Sciatic nerve (tissue), 2 donors: ENCODE measurements around the gene CEP83. TPM values are rescaled to one million over a fixed set of nuclear protein-coding genes. Genes with fewer than 3 reads are reported as not detected.

ENCODE experiments used
- ATAC-seq: fragments of 200-7000 bp; cut with Tn5 transposase; one replicate; pipeline ENCODE4 v1.9.1; 2020; ENCODE audit warnings: mild to moderate bottlenecking, moderate library complexity
- DNase-seq: peaks from one replicate; pipeline ENCODE4 v3.0.0-alpha.2; 2020; ENCODE audit warnings: low spot score
- intact Hi-C: fragments of 100-400 bp; cut with DNase I; formaldehyde crosslinking; loops from one replicate; pipeline ENCODE4 v1.14.2; 2022
- total RNA-seq: library from RNA; stranded (reverse); fragmentation: NEBNext Ultra II Directional; extraction: Animal tissue kit (Norgen Biotek cat#: 25700); gene quantifications from one replicate; pipeline ENCODE4 v1.2.1, GENCODE V29; 2021
- donor health status: DM: no; HTN: no; CAD: no.
- donor health status: DM: no; HTN: no; CAD: no.

CEP83 gene
- total RNA-seq, 1 donor from 2014 or later, result 17.6 TPM

DNA sequence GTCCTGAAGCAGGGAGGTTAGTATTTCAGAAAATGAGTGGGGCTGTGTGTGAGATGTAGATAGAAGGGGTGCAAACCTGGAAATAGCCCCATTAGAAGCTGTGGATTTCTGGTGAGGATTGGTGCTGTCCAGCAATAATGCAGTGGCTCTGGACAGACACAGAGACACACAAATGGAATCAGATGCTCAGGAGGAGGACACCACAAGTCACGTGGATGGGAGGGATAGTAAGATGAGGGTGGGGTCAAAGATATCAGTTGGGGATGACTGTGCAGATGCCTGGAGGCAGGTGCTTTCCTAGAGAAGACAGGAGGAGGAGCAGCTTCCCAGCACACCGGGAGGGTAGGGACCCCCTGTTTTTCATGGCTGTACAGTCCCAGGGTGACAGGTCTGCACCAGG is 174.8 kb downstream of the CEP83 start:
- no peak for DNase-seq
- no peak for ATAC-seq
- intact Hi-C loops, result no loop called here

GRCh38 chr12:94284046-94284445 is 175.6 kb downstream of the CEP83 start:
- intact Hi-C loops, result no loop called here
- no peak for ATAC-seq

DNA sequence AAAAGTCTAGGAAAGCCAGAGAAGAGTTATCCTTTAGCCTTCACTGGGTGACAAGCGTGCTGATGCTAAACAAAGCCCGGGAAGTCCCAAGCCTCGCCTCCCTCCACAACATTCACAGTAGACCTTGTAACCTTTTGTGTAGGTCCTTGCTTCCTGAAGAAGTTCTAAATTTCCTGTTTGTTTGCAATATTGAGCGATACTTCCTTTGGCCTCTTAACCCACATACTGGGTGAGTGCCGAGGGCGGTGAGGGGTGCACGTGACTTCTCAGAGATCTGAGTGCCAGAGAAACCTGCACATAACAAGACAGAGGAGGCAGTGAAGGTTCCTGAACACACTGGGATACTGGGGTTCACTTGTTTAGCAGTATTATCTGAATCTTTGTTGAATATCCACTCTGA is 177.0 kb downstream of the CEP83 start:
- intact Hi-C loops, result no loop called here

More at GRCh38 chr12:94284046-94284445, 175.6 kb downstream of the CEP83 start:
- DNase-seq, result no peak

GRCh38 chr12:94280063-94280462 is 179.6 kb downstream of the CEP83 start:
- ATAC-seq (no peak), DNase-seq (no peak)
- intact Hi-C loops, result no loop called here

More for the DNA sequence above, 177.0 kb downstream of the CEP83 start:
- DNase-seq (no peak), ATAC-seq (peak; percentile 45)

- intact Hi-C loops, result no loop called here
- DNase-seq (no peak), ATAC-seq (peak; percentile 95)
Observed at GRCh38 chr12:94277426-94278000, 182.2 kb downstream of the CEP83 start.

DNA sequence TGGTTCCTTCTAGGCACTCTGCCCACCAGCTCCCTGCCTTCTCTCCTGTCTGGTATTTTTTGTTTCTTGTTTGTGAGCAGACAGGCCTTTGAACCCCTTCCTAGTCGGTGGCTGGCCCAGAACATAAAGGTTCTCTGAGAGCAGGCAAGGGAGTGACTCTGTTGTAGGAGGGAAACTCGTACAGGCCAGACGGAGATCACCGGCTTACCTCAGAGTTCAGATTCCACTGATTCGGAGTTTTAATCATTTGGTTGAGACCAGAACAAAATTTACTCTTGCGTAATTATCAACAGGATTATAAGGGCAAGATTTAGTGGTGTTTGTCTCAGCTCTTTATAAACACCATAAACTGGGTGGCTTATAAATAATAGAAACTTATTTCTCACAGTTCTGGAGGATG is 182.9 kb downstream of the CEP83 start:
- ATAC-seq, result peak; percentile 73
- DNase-seq, result no peak
- intact Hi-C loops, result no loop called here

GRCh38 chr12:94273272-94273671 is 186.4 kb downstream of the CEP83 start:
- ATAC-seq, result no peak
- intact Hi-C loops, result no loop called here
- DNase-seq, result no peak

GRCh38 chr12:94272280-94272679 is 187.4 kb downstream of the CEP83 start:
- ATAC-seq, result no peak
- intact Hi-C loops, result no loop called here
- DNase-seq, result no peak

- DNase-seq (no peak), ATAC-seq (no peak)
- intact Hi-C loops, result no loop called here
Observed at GRCh38 chr12:94271351-94271750, 188.3 kb downstream of the CEP83 start.

DNA sequence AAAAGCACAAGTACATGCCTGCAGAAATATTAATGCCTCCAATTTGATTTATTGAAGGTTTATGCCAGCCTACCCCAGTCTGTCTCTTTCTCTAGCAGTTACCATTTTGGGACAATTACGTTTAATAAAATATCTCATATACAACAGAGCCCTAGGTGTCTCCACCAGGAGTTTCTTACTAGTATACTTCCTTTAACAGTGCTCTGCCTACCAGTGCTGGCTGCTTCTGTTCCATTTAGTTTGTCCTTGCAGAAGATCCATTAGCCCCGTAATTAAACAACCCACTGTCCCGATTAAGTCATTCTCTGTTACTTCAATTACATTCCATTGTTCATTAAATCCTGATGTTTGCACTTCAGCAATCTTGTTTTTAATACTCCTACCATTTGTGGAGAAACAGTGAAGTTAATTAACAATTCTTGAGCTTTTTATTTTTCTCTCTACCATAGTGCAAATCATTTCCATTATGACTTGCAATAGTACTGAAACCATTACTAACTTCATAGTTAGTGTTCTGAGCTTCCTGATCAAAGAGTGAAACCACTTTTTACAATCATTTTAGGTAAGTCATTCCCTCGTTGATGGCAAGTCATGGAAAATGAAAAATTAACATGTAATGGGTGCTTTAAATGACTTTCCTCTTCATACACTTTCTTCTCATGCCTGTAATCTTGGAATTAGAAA is 190.2 kb downstream of the CEP83 start:
- no peak for ATAC-seq
- intact Hi-C loops, result no loop called here

GRCh38 chr12:94267921-94268471 is 191.7 kb downstream of the CEP83 start:
- intact Hi-C loops, result no loop called here
- ATAC-seq (no peak), DNase-seq (no peak)

More for the DNA sequence above, 190.2 kb downstream of the CEP83 start:
- no peak for DNase-seq

GRCh38 chr12:94267537-94267872 is 192.2 kb downstream of the CEP83 start:
- intact Hi-C loops, result no loop called here
- ATAC-seq, result peak; percentile 57
- no peak for DNase-seq

DNA sequence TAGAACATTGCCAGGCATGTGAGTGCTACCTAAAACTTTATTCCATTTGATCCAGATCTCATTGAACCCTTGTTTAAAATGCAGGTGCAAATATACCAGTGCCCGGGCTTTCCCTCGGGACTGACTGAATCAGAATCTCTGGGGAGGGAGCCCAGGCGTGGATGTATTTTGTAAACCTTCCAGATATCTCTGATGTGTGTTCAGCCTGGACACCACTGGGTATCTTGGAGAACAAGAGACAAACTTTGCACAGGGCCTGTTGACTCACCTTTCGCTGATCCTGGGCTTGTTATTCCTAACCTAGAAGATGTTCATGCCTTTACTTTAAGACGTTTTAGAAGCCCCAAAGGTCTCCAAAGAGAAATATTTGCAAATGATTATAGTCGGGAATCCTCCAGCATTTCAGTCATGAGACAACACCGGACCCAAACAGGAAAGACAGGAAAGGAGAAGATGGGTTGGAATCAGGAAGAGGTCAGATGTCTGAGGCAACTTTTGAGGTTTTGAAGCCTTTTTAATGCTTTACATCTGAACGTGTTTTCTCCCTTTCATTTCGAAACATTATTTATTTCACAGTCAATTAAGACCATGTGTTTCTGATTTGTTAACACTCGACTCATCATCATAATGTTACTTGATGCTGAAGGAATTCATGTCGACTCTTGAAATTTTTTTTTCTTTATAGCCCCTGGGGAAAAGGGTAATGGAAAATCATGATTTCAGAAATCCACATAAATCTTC is 192.7 kb downstream of the CEP83 start:
- intact Hi-C loops, result no loop called here
- ATAC-seq (peak; percentile 74), DNase-seq (no peak)

- DNase-seq (no peak), ATAC-seq (no peak)
- intact Hi-C loops, result no loop called here
Observed at GRCh38 chr12:94265966-94266745, 193.5 kb downstream of the CEP83 start.

DNA sequence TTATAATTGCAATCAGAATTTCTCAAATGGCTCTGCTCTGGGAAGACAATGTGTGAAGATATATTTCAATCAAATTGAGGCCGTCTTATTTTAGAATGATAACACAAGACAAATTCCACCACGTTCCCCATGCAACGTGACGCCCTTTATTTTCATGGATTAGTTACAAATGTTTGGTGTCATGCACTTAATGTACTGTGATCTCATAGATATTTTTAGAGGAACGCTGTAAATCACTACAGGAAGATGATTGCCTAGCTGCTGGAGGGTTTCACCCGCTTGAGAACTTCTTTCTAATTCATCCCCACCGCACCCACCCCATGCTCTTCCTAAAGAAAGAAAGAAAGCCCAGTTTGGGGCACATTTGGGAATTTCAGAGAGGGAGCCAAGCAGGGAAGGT is 194.1 kb downstream of the CEP83 start:
- no peak for DNase-seq
- ATAC-seq, result no peak
- intact Hi-C loops, result no loop called here

GRCh38 chr12:94264736-94265485 is 194.8 kb downstream of the CEP83 start:
- intact Hi-C loops, result no loop called here
- DNase-seq (no peak), ATAC-seq (no peak)

DNA sequence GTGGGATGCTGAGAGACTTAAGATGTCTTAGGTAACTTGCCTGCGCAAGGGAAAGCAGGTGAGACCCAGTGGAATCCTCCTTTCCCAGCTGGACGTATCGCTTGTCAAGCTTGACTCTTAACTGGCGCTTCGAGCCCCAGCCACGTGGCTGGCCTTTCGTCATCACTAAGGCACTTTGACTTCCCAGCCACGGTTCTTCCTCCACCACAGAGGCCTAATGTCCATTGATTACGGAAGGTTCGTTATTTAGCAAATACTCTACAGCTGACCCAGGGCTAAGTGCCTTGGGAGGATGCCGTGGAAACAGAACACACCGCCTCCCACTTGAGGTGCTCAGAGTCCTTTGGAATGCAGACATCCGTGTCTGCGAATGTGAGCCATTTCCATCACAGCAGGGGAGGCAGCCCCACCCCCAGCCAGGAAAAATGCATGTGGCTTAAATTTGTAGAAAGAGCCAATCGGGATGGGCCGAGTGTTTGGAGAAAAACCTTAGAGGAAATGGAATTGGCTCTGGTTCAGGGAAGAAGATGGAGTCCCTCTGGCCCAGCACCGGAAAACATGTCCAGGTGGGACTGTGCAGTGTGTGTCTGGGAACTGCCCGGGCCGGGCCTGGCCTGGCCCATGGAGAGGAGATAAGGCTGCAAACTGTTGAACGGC is 195.6 kb downstream of the CEP83 start:
- intact Hi-C loops, result no loop called here
- ATAC-seq (no peak), DNase-seq (no peak)
